ENCODE measurements around the gene MYRFL.

GRCh38 chr12:69948851-69949250 is 123.8 kb downstream of the MYRFL start:
- TF ChIP-seq CTCF (IDR thresholded peaks at IDR 0.05; ENCODE audit: insufficient read depth, low read depth, low read length) (no peak), EZH2 (IDR thresholded peaks at IDR 0.05; ENCODE audit: insufficient read depth, low read length) (no peak)

Measured in astrocyte (in vitro differentiated cells and primary cell).